GM23248 (cell line): ENCODE results near the gene SETBP1. TPM values are rescaled to one million over a fixed set of nuclear protein-coding genes. Genes with fewer than 3 reads are reported as not detected.

Experiments used
- DNase-seq: peaks from one replicate; pipeline ENCODE4 v3.0.0-alpha.2; 2015
- H2AFZ ChIP-seq: fragments of 200-600 bp; sonication (generic); 2 replicates; pipeline ENCODE4 v1.6.1; 2016; ENCODE audit warnings: antibody characterized with exemption
- H3F3A ChIP-seq: fragments of 200-600 bp; sonication (generic); 2 replicates; pipeline ENCODE4 v1.6.1; 2016; ENCODE audit warnings: mild to moderate bottlenecking, antibody characterized with exemption, mixed run types; ENCODE audit not compliant: insufficient read depth
- H3K27ac ChIP-seq: fragments of 200-600 bp; sonication (generic); 2 replicates; pipeline ENCODE4 v1.5.1; 2016; ENCODE audit warnings: mild to moderate bottlenecking
- H3K27me3 ChIP-seq: fragments of 200-600 bp; sonication (generic); replicated peaks from 2 replicates; pipeline ENCODE4 v1.6.1; 2016; ENCODE audit warnings: mild to moderate bottlenecking; ENCODE audit not compliant: insufficient read depth
- H3K36me3 ChIP-seq: fragments of 200-600 bp; sonication (generic); 2 replicates; pipeline ENCODE4 v1.6.1; 2016; ENCODE audit warnings: low read depth, mild to moderate bottlenecking
- H3K4me1 ChIP-seq: fragments of 200-600 bp; sonication (generic); 2 replicates; pipeline ENCODE4 v1.6.1; 2016; ENCODE audit warnings: mild to moderate bottlenecking; ENCODE audit not compliant: insufficient read depth
- H3K4me2 ChIP-seq: fragments of 200-600 bp; sonication (generic); one replicate; pipeline ENCODE4 v1.6.1; 2016; ENCODE audit warnings: mild to moderate bottlenecking; ENCODE audit not compliant: unreplicated experiment
- H3K4me3 ChIP-seq: fragments of 200-600 bp; sonication (generic); 2 replicates; pipeline ENCODE4 v1.5.1; 2016; ENCODE audit warnings: mild to moderate bottlenecking
- H3K79me2 ChIP-seq: fragments of 200-600 bp; sonication (generic); 2 replicates; pipeline ENCODE4 v1.6.1; 2016; ENCODE audit warnings: mild to moderate bottlenecking; ENCODE audit not compliant: insufficient read depth
- H3K9ac ChIP-seq: fragments of 200-600 bp; sonication (generic); 2 replicates; pipeline ENCODE4 v1.6.1; 2016; ENCODE audit warnings: mild to moderate bottlenecking
- H3K9me2 ChIP-seq: fragments of 200-600 bp; sonication (generic); 2 replicates; pipeline ENCODE4 v1.6.1; 2016; ENCODE audit warnings: mixed run types, mild to moderate bottlenecking, moderate library complexity; ENCODE audit not compliant: insufficient read depth
- H3K9me3 ChIP-seq: fragments of 200-600 bp; sonication (generic); one replicate; pipeline ENCODE4 v1.6.1; 2017; ENCODE audit warnings: low read depth
- H4K20me1 ChIP-seq: fragments of 200-600 bp; sonication (generic); 2 replicates; pipeline ENCODE4 v1.6.0; 2016; ENCODE audit not compliant: insufficient read depth
- EZH2 ChIP-seq: fragments of 200-600 bp; sonication (generic); IDR thresholded peaks from 2 replicates; pipeline ENCODE4 v1.6.1; 2018; ENCODE audit warnings: antibody characterized with exemption, mild to moderate bottlenecking; ENCODE audit not compliant: insufficient read depth, poor library complexity, severe bottlenecking
- EZH2phosphoT487 ChIP-seq: fragments of 200-600 bp; sonication (generic); IDR thresholded peaks from 2 replicates; pipeline ENCODE4 v1.6.1; 2018; ENCODE audit warnings: antibody characterized with exemption, moderate library complexity, mild to moderate bottlenecking, low read depth; ENCODE audit not compliant: insufficient read depth
- WGBS, 2 experiments: methylation state at CpG; one replicate each; pipeline ENCODE4 v1.1.6; 2015 to 2017; ENCODE audit warnings: low lambda C conversion rate in 2 of 2, low coverage in 1 of 2; ENCODE audit errors: missing lambda C conversion rate in 2 of 2; 5-methylcytosine and 5-hydroxymethylcytosine counted together
- in situ Hi-C: fragments of 300-500 bp; cut with MboI; formaldehyde crosslinking; loops from 2 replicates; pipeline ENCODE4 v1.15.0; 2020
- polyA plus RNA-seq: library from polyadenylated mRNA; unstranded; fragments of >200 nt; fragmentation: Nextera tagmentation; extraction: Ambion mirVana; gene quantifications from 2 replicates; pipeline ENCODE4 v1.2.1, GENCODE V29; 2016
- total RNA-seq: library from RNA; depleted of rRNA; stranded (reverse); fragments of >200 nt; shearing (Covaris generic); gene quantifications from 2 replicates; pipeline ENCODE4 v1.2.3, GENCODE V29; 2014

The SETBP1 gene
- total and polyA plus RNA-seq, 2 experiments from 2014 or later, result 1.3 to 4.1 TPM

- Histone ChIP-seq H3K36me3 (no peaks in the 10 kb centered on the region), H3K9me2 (no peaks in the 10 kb centered on the region), H4K20me1 (no peaks in the 10 kb centered on the region), H3F3A (peaks cover 5% of the 10 kb centered on the region; the same call in 1 of the 2 replicates), H3K4me2 (no peak overlapping the region), H3K4me1 (peaks cover 18% of the 10 kb centered on the region), H3K27me3 (no peaks in the 10 kb centered on the region), H3K9ac (no peak overlapping the region), H2AFZ (no peak overlapping the region), H3K79me2 (no peaks in the 10 kb centered on the region), H3K27ac (no peak overlapping the region), H3K4me3 (no peak overlapping the region), H3K9me3 (no peaks in the 10 kb centered on the region)
- no peak for TF ChIP-seq EZH2phosphoT487
- TF ChIP-seq EZH2, result no peak
- no peak for DNase-seq
- WGBS, 2 experiments, result 97 to 98% methylated on average over 3 of the region's 3 CpGs
- in situ Hi-C loops, result no loop called here
Measured at GRCh38 chr18:44805643-44806042, 125.0 kb downstream of the SETBP1 start.

- Histone ChIP-seq H2AFZ (no peak overlapping the region), H3K36me3 (no peaks in the 10 kb centered on the region), H3K27ac (no peak overlapping the region), H3K27me3 (no peaks in the 10 kb centered on the region), H3K9me2 (no peaks in the 10 kb centered on the region), H4K20me1 (no peaks in the 10 kb centered on the region), H3K4me2 (no peak overlapping the region), H3K4me3 (no peak overlapping the region), H3K4me1 (peaks cover 12% of the 10 kb centered on the region), H3F3A (no peaks in the 10 kb centered on the region), H3K79me2 (no peaks in the 10 kb centered on the region), H3K9me3 (no peaks in the 10 kb centered on the region), H3K9ac (no peak overlapping the region)
- TF ChIP-seq EZH2 (no peak), EZH2phosphoT487 (no peak)
- 72 to 81% methylated on average over 2 of the region's 2 CpGs for WGBS, 2 experiments
- in situ Hi-C loops, result no loop called here
- no peak for DNase-seq
Measured at GRCh38 chr18:44807766-44808165, 127.1 kb downstream of the SETBP1 start.

GRCh38 chr18:44811572-44812125 lies 131.0 kb downstream of the SETBP1 start:
- H3K79me2 ChIP-seq, result no peaks in the 10 kb centered on the region
- TF ChIP-seq EZH2 (no peak), EZH2phosphoT487 (no peak)

GRCh38 chr18:44812426-44812825 lies 131.7 kb downstream of the SETBP1 start:
- Histone ChIP-seq H3F3A (no peaks in the 10 kb centered on the region), H3K9me2 (no peaks in the 10 kb centered on the region), H3K9me3 (no peaks in the 10 kb centered on the region), H3K36me3 (no peaks in the 10 kb centered on the region), H3K4me1 (no peaks in the 10 kb centered on the region), H3K9ac (no peak overlapping the region), H3K27me3 (no peaks in the 10 kb centered on the region), H3K27ac (no peak overlapping the region), H3K4me3 (no peak overlapping the region), H3K79me2 (no peaks in the 10 kb centered on the region), H4K20me1 (no peaks in the 10 kb centered on the region), H2AFZ (no peak overlapping the region), H3K4me2 (no peak overlapping the region)
- WGBS, 2 experiments, result 90 to 96% methylated on average over 1 of the region's 1 CpG
- in situ Hi-C loops, result no loop called here
- no peak for TF ChIP-seq EZH2
- TF ChIP-seq EZH2phosphoT487, result no peak
- DNase-seq, result no peak

More at GRCh38 chr18:44811572-44812125, 131.0 kb downstream of the SETBP1 start:
- Histone ChIP-seq H3K9me2 (no peaks in the 10 kb centered on the region), H2AFZ (no peak overlapping the region), H3K9me3 (no peaks in the 10 kb centered on the region), H4K20me1 (no peaks in the 10 kb centered on the region), H3K27me3 (no peaks in the 10 kb centered on the region), H3K36me3 (no peaks in the 10 kb centered on the region), H3K4me3 (no peak overlapping the region), H3K9ac (no peak overlapping the region), H3F3A (no peaks in the 10 kb centered on the region), H3K27ac (no peak overlapping the region), H3K4me1 (no peaks in the 10 kb centered on the region), H3K4me2 (no peak overlapping the region)
- in situ Hi-C loops, result no loop called here
- no peak for DNase-seq

GRCh38 chr18:44813586-44813985 lies 132.9 kb downstream of the SETBP1 start:
- Histone ChIP-seq H3K79me2 (no peaks in the 10 kb centered on the region), H3K9ac (no peak overlapping the region), H3K27me3 (no peaks in the 10 kb centered on the region), H3K27ac (no peak overlapping the region), H3K4me3 (no peak overlapping the region), H2AFZ (no peak overlapping the region), H3K9me2 (no peaks in the 10 kb centered on the region), H3K4me1 (no peaks in the 10 kb centered on the region), H3K9me3 (no peaks in the 10 kb centered on the region), H3K4me2 (no peak overlapping the region), H4K20me1 (no peaks in the 10 kb centered on the region), H3F3A (no peaks in the 10 kb centered on the region), H3K36me3 (no peaks in the 10 kb centered on the region)
- TF ChIP-seq EZH2 (no peak), EZH2phosphoT487 (no peak)
- no peak for DNase-seq
- WGBS, 2 experiments, result 72 to 74% methylated on average over 4 of the region's 4 CpGs
- in situ Hi-C loops, result no loop called here
